PFSK-1 (cell line): Measurements from ENCODE around the gene ASB10.

Experiments used
- POLR2AphosphoS5 ChIP-seq: IDR thresholded peaks from 2 replicates; pipeline ENCODE4 v1.6.1; 2012; ENCODE audit warnings: low read depth, mild to moderate bottlenecking, control low read depth, low read length, moderate library complexity
- SIN3A ChIP-seq: IDR thresholded peaks from 2 replicates; pipeline ENCODE4 v1.6.1; 2012; ENCODE audit warnings: mild to moderate bottlenecking, low read length, moderate library complexity, borderline replicate concordance; ENCODE audit not compliant: insufficient read depth
- TAF1 ChIP-seq: IDR thresholded peaks from 2 replicates; pipeline ENCODE4 v1.6.1; 2012; ENCODE audit warnings: low read length, control low read depth, borderline replicate concordance; ENCODE audit not compliant: insufficient read depth

GRCh38 chr7:151195616-151196450 lies 8.8 kb upstream of the ASB10 start:
- TF ChIP-seq TAF1, result no peak
- no peak for TF ChIP-seq POLR2AphosphoS5
- no peak for TF ChIP-seq SIN3A
